GM19372 (cell line): ENCODE data around the gene PTPN18.
"Not testable (repeated sequence)": the region's sequence is repeated elsewhere in the genome, so short reads cannot be mapped to it uniquely, and the experiment has no call there.

Experiments used
- ATAC-seq: cut with Tn5 transposase; IDR thresholded peaks from one replicate; pipeline ENCODE4 v1.9.1; 2021; ENCODE audit warnings: mild to moderate bottlenecking, low read depth, moderate library complexity; ENCODE audit not compliant: unreplicated experiment

The PTPN18 gene, protein sequence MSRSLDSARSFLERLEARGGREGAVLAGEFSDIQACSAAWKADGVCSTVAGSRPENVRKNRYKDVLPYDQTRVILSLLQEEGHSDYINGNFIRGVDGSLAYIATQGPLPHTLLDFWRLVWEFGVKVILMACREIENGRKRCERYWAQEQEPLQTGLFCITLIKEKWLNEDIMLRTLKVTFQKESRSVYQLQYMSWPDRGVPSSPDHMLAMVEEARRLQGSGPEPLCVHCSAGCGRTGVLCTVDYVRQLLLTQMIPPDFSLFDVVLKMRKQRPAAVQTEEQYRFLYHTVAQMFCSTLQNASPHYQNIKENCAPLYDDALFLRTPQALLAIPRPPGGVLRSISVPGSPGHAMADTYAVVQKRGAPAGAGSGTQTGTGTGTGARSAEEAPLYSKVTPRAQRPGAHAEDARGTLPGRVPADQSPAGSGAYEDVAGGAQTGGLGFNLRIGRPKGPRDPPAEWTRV

GRCh38 chr2:130355578-130356431, at the start of gene PTPN18:
PTPN18 (plus strand) TSS chr2:130356056; CDS start chr2:130356108, 52 bp downstream.
- ATAC-seq = peak; percentile 93

GRCh38 chr2:130307850-130308249, 48.0 kb upstream of the PTPN18 start:
- no peak for ATAC-seq

- ATAC-seq = no peak
Measured at GRCh38 chr2:130310881-130311280, 45.0 kb upstream of the PTPN18 start.

GRCh38 chr2:130313812-130314334, 42.0 kb upstream of the PTPN18 start:
- no peak for ATAC-seq

- no peak for ATAC-seq
Measured at GRCh38 chr2:130314377-130314776, 41.5 kb upstream of the PTPN18 start.

GRCh38 chr2:130316596-130316995, 39.3 kb upstream of the PTPN18 start:
- no peak for ATAC-seq

DNA sequence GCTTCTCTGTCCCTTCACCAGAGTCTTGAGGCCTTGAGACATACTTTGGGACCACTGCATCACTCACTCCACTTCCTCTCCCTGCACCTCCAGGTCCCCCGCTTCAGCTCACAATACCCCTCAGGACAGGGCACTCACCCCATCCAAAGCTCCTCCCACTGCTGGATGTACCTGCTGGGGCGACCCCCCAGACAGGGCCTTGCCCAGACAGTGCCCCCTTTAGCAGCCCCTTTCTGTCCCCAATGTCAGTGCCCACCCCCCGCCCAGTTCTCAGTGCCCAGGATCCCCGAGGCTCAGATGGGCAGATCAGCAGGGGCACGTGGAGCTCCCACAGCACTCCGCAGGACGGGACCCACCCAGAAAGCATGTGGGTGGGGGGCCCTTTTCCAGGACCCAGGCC, 37.0 kb upstream of the PTPN18 start:
- no peak for ATAC-seq

DNA sequence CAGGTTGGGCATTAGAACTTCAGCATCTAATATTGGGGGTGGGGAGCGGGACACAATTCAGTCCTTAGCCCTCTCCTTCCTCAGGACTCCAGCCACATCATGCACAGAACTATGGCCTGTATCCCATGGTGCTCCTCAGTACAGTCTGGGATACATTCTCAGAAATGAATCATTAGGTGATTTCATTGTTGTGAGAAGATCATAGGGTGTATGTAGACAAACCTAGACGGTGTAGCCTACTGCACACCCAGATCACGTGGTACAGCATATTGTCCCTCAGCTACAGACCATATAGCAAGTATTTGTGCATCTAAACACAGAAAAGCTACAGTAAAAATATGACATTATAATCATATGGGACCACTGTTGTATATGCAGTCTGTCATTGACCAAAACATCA, 36.3 kb upstream of the PTPN18 start:
- ATAC-seq = no peak

DNA sequence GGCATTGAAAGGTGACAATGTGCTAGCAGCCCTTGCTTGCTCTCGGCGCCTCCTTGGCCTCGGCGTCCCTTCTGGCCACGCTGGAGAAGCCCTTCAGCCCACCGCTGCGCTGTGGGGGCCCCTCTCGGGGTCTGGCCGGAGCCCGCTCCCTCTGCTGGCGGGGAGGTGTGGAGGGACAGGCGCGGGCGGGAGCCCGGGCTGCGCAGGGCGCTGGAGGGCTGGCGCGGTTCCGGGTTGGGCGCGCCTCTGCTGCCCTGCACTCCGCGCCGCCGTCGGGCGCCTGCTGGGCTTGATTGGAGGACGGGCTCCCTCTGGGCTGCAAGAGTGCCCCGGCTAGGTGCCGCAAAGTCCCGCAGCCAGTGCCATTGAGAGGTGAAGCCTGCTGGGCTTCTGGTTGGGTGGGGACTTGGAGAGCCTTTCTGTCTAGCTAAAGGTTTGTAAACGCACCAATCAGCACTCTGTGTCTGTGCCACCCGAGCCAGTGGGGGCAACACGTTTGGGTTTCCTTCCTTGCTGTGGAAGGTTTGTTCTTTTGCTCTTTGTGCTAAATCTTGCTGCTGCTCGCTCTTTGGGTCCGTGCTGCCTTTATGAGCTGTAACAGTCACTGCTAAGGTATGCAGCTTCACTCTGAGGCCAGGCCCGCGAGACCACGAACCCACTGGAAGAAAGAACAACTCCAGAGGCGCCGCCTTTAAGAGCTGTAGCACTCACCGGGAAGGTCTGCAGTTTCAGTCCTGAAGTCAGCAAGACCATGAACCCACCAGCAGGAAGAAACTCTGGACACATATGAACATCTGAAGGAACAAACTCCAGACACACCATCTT, 27.9 kb upstream of the PTPN18 start:
- ATAC-seq = no peak

- no peak for ATAC-seq
Measured at GRCh38 chr2:130328710-130329109, 27.1 kb upstream of the PTPN18 start.

- ATAC-seq = peak; percentile 89
Measured at GRCh38 chr2:130332271-130333073, 23.4 kb upstream of the PTPN18 start.

DNA sequence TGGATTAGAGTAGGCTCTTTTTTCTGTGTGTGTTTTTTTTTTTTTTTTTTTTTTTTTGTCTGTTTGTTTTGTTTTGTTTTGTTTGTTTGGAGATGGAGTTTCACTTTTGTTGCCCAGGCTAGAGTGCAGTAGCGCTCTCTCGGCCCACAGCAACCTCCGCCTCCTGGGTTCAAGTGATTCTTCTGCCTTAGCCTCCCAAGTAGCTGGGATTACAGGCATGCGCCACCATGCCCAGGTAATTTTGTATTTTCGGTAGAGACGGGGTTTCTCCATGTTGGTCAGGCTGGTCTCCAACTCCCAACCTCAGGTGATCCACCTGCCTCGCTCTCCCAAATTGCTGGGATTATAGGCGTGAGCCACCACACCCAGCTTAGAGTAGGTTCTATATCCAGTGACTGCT, 22.6 kb upstream of the PTPN18 start:
- ATAC-seq = not testable (repeated sequence)

GRCh38 chr2:130334026-130334425, 21.8 kb upstream of the PTPN18 start:
- no peak for ATAC-seq

GRCh38 chr2:130335226-130335625, 20.6 kb upstream of the PTPN18 start:
- ATAC-seq = no peak

DNA sequence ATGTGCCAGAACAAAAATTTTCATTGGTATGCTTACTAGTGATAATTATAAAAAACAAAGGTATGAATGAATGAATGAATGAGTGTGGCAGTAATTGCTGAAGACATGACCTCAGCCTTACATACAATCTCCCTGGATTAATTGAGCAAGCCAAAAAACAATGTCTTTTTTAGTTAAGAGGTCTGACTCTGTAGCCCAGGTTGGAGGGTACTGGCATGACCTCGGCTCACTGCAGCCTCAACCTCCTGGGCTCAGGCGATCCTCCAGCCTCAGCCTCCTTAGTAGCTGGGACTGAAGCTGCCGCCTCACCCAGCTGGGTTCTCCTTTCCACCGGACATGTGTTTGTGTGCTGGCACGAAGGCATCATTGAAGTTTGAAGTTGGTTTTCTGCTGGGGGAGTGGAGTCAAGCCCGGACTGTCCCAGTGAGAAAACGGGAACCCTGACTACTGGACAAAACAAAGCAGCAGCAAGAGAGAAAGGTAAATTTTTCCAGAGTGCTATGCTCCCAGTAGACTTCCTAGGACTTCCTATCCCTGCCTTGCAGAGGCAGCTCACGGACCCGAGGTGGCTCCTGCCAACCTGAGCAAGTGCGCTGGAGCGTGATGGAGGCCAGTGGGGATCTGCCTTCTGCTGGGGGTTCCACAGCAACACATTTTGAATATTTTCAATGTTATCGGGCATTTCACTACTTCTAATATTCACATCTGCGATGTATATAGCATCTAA, 19.5 kb upstream of the PTPN18 start:
- ATAC-seq = no peak

DNA sequence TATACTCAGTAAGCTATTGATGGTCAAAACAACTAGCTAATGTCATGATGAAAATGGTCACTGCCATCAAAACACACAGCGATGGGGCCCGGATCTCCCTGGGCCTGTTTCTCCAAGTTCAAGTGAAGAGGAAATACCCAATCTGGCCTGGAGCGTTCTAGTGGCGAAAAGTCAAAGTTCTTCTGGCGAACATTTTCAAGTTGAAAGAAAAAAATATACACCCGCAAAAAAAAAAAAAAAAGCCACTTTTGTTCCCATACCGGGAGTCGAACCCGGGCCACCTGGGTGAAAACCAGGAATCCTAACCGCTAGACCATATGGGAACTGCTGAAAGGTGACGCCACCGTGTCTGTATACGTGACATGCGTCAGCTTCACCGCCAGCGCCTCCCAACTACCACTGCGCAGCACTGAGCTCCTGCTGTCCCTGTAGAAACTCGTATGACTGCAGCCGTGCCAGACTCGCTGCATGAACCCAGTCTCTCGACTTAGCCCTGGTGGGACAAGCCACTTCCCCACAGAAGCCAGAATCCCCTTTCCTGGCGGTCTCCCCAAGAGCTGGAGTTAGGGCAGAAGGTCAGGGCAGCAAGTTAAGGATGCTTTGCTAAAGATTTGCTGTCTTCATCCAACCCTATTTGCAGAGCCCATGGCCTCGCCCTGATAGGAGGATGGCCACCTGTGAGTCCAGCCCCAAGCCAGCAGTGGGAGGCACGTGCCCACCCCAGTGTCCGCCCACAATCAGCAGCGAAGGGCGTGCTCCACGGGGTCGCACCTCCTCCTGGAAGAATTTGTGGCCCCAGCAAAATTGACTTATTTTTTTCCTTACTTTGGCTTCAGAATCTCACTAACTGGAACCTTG, 18.8 kb upstream of the PTPN18 start:
- ATAC-seq = no peak

DNA sequence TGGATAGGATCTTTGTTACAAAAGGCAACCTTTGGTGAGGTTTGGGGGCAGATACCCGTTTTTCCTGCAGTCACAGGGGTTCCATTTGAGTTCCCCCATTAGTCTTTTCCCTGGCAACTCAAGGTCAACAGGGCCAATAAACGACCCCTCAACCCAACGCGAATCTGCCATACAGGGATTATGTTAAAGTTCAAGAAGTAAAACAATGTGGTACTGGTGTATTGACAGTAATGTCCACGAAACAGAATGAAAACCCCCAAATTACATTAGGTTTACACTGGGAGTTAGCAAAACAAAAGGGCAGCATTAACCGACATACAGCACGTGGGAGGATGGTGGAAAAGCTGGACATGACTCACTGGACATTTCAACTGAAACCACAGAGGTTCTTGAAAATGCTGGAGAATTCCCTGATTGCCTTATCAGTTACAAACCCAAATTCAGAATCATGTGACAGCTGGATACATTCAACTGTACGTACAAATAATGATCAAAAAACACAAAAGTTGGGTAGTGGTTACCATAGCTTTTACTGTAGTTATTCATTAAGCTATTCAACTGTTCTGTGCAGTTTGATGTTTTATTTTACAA, 18.0 kb upstream of the PTPN18 start:
- ATAC-seq = no peak
